Activated CD8-positive, alpha-beta memory T cell treated with anti-CD3 and anti-CD28 coated beads, Interleukin-2, amount 50 U/mL, for 1 hour (primary cell): ENCODE results near the gene OR4C13.
"Not testable (repeated sequence)": the region's sequence is repeated elsewhere in the genome, so short reads cannot be mapped to it uniquely, and the experiment has no call there.

Experiments used
- DNase-seq: peaks from one replicate; pipeline ENCODE4 v3.0.0-alpha.2; 2020; ENCODE audit errors: extremely low read depth

OR4C13 gene

GRCh38 chr11:49952091-49952490 lies at the start of gene OR4C13:
TSS of gene OR4C13 (plus strand) at chr11:49952391. CDS start at chr11:49952423, 32 bp downstream.
- no peak for DNase-seq

- DNase-seq, result not testable (repeated sequence)
Observed at GRCh38 chr11:49911516-49911915, 40.7 kb upstream of the OR4C13 start.

GRCh38 chr11:49948701-49949100 lies 3.5 kb upstream of the OR4C13 start:
- not testable (repeated sequence) for DNase-seq

DNA sequence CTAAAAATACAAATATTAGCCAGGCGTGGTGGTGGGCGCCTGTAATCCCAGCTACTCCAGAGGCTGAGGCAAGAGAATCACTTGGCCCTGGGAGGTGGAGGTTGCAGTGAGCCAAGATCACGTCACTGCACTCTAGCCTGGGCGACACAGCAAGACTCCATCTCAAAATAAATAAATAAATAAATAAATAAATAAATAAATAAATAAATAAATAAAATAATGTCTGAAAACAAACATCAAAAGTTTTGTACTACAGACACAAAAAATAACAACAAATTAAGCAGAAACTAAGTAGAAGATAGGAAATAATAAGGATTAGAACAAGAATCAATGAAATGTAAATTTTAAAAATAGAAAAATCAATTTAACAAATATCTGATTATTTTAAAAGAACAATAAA lies 21.2 kb downstream of the OR4C13 start:
- DNase-seq, result not testable (repeated sequence)

DNA sequence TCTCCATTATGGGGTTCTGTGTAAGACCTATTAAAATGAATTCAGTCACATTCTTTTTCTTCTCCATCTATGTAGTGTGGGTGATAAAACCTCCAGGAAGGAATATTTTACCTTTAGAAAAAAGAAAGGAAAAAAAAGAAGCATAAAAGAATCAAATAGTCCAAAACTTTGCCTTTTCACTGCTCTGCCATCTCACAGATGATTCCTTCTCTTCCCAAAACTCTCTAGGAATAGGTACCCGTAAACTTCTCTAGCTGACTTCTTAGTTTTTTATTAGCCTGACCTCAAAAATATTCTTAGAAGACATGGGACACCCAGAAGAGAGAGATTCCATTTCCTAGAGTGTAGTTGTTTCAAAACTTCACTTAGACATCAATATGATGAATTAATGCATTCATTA lies 30.2 kb downstream of the OR4C13 start, which contains the start of gene OR4C12:
Gene OR4C12 (minus strand): TSS at position 101 of the 400 bp plus-strand sequence. CDS start 34 bp downstream, at position 67.
- DNase-seq, result not testable (repeated sequence)

DNA sequence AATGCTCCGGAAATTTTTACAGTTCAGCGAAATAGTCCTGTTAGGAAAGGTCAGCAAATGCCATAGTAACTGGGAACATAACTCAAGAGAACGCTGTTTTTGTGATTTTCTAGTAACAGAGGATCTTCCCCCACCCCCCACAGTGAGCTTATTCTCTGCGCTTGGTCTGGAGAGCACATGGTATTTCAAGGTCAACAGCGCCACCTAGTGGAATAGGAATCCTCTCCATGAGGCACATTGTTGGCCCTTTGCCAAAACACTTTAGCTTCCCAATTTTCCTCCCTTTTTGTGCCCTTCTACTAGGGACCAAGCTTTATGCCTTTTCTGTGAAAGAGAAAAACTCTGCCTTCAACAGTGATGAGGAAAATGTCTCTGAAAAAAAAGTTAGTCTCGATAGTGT lies 43.4 kb downstream of the OR4C13 start:
- DNase-seq, result no peak
